ENCODE measurements around the gene SUDS3. TPM values are rescaled to one million over a fixed set of nuclear protein-coding genes. Genes with fewer than 3 reads are reported as not detected.
A peak's percentile ranks its signal among the peaks of the same experiment; 100 is the strongest.
"Not testable (repeated sequence)": the region's sequence is repeated elsewhere in the genome, so short reads cannot be mapped to it uniquely, and the experiment has no call there.

The SUDS3 gene
- total RNA-seq, 1 donor, result 19.9 TPM

GRCh38 chr12:118391424-118391823, 15.1 kb downstream of the SUDS3 start:
- DNase-seq (ENCODE audit: low read depth in 2 of 3, low spot score in 2 of 3), result no peak

- DNase-seq (ENCODE audit: low read depth in 2 of 3, low spot score in 2 of 3), result no peak
Observed at GRCh38 chr12:118391836-118392235, 15.5 kb downstream of the SUDS3 start.

- DNase-seq (ENCODE audit: low read depth in 2 of 3, low spot score in 2 of 3), result no peak
Observed at GRCh38 chr12:118397708-118398440, 21.5 kb downstream of the SUDS3 start.

GRCh38 chr12:118398524-118398923, 22.2 kb downstream of the SUDS3 start:
- no peak for DNase-seq (ENCODE audit: low read depth in 2 of 3, low spot score in 2 of 3)

- DNase-seq (ENCODE audit: low read depth in 2 of 3, low spot score in 2 of 3), result no peak
Observed at GRCh38 chr12:118398940-118399339, 22.6 kb downstream of the SUDS3 start.

- no peak for DNase-seq (ENCODE audit: low read depth in 2 of 3, low spot score in 2 of 3)
Observed at GRCh38 chr12:118402251-118402650, 25.9 kb downstream of the SUDS3 start.

GRCh38 chr12:118404876-118405521, 28.6 kb downstream of the SUDS3 start:
- peak; percentile 17 to 76 (median 48) for DNase-seq (ENCODE audit: low read depth in 2 of 3, low spot score in 2 of 3)

- not testable (repeated sequence) for DNase-seq (ENCODE audit: low read depth in 2 of 3, low spot score in 2 of 3)
Observed at GRCh38 chr12:118408241-118408640, 31.9 kb downstream of the SUDS3 start.

GRCh38 chr12:118409834-118410233, 33.5 kb downstream of the SUDS3 start:
- DNase-seq (ENCODE audit: low read depth in 2 of 3, low spot score in 2 of 3), result no peak

- no peak for DNase-seq (ENCODE audit: low read depth in 2 of 3, low spot score in 2 of 3)
Observed at GRCh38 chr12:118417942-118418341, 41.6 kb downstream of the SUDS3 start.

- DNase-seq (ENCODE audit: low read depth in 2 of 3, low spot score in 2 of 3), result no peak
Observed at GRCh38 chr12:118418385-118419057, 42.2 kb downstream of the SUDS3 start.

GRCh38 chr12:118420673-118421072, 44.3 kb downstream of the SUDS3 start:
- no peak for DNase-seq (ENCODE audit: low read depth in 2 of 3, low spot score in 2 of 3)

- no peak for DNase-seq (ENCODE audit: low read depth in 2 of 3, low spot score in 2 of 3)
Observed at GRCh38 chr12:118424884-118425283, 48.5 kb downstream of the SUDS3 start.

GRCh38 chr12:118425364-118425763, 49.0 kb downstream of the SUDS3 start:
- DNase-seq (ENCODE audit: low read depth in 2 of 3, low spot score in 2 of 3), result no peak

- no peak for DNase-seq (ENCODE audit: low read depth in 2 of 3, low spot score in 2 of 3)
Observed at GRCh38 chr12:118427819-118428218, 51.5 kb downstream of the SUDS3 start.

- no peak for DNase-seq (ENCODE audit: low read depth in 2 of 3, low spot score in 2 of 3)
Observed at GRCh38 chr12:118428643-118429042, 52.3 kb downstream of the SUDS3 start.

- DNase-seq (ENCODE audit: low read depth in 2 of 3, low spot score in 2 of 3), result no peak
Observed at GRCh38 chr12:118429688-118430383, 53.5 kb downstream of the SUDS3 start.

- no peak for DNase-seq (ENCODE audit: low read depth in 2 of 3, low spot score in 2 of 3)
Observed at GRCh38 chr12:118430516-118430915, 54.2 kb downstream of the SUDS3 start.

- DNase-seq (ENCODE audit: low read depth in 2 of 3, low spot score in 2 of 3), result no peak
Observed at GRCh38 chr12:118432812-118433545, 56.6 kb downstream of the SUDS3 start.

- DNase-seq (ENCODE audit: low read depth in 2 of 3, low spot score in 2 of 3), result no peak
Observed at GRCh38 chr12:118436002-118436730, 59.8 kb downstream of the SUDS3 start.

Measured in hematopoietic multipotent progenitor cell (in vitro differentiated cells).